ENCODE results near the gene THTPA.

THTPA gene

DNA sequence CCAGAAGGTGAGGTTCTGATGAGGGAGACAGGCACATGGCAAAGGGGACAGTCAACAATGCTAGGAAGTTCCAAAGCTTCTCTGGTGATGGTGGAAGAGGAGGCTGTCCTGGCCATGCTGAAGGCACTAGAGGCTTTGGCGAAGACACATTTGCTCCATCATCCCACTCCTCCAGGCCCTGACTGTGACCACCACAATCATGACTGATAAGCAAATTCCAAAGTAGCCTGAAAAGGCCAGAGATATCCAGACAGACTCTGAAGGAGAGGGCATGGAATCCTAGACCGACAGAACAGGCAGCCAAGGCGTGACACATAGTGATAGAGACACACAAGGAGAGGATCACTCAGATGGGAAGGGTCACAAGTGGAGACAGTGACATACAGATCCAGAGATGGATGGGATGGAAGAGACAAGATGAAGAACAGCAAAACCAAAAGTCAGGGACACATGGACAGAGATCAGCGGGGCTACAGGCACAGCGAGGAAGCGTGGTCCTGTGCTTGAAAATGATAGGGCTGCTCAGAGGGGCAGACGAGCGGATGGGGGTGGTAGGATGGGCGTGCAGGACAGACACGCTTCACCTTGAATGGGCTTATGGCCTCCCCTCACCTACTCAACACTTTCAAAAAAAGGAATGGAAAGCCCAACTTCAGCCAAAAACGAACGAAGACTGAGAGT, 5.8 kb upstream of the THTPA start:
- no peak overlapping the region for H3K27ac ChIP-seq
- no peak for DNase-seq (ENCODE audit: low read depth, low spot score)

DNA sequence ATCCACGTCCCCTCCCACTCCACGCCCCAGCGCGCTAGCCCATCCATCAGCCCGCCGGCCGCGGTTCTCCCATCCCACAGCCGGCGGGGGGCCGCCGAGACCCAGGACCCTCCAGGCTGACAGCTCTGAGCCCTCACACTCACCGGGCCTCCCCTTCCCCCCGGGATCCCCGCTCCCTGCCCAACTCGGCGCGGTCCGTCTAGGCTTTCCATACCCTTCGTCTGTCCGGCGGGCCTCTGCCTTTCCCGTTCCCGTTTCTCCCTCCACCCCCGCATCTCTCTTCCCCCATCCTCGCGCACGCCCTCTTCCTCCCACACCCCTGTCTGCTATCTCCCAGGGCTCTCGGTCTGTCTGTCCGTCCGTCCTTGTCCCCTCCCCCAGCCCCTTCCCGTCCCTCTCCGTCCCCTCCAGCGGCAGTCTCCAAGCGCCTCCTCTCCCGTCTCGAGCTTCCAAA, 5.2 kb upstream of the THTPA start:
- DNase-seq (ENCODE audit: low read depth, low spot score), result no peak

DNA sequence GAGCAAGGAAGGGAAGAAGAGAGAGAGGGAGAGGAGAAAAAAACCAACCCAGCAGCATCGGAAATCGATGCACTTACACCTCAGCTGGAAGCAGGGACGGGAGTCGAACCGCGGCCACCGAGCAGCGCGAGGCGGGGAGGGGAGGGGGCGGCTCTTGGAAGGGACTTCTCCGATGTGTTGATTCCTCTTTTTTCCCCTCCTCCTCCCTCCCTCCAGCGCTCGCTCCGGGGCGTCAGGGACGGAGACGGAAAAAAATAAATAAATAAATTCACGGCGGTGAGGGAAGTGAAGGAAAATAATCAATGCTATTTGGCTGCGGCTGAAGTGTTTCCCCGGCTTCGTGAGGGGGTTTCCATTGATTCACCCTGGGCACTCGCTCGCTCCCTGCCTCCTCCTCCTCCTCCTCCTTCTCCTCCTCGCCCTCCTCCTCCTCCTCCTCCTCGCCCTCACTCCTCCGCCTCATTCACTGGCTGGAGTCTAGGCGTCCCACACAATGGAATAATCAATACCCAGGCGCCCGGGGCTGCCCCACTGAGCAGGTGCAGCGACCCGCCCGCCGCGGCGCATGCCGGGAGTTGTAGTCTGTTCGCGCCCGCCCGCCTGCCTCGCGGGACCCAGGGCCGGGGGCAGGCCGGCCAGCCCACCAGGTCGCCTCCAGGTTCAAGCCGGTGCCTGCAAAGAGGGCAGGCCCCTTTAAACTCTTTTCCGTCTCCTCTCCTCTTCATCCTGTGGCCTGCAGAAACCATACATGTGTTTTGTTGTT, 4.6 kb upstream of the THTPA start, which contains the start of gene ZFHX2:
ZFHX2 (minus strand) TSS at position 500 of the 763 bp plus-strand sequence. CDS start 16,440 bp downstream, outside the sequence.
- DNase-seq (ENCODE audit: low read depth, low spot score), result no peak
- H3K27ac ChIP-seq, result no peak within 1 kb of the TSS

More for the DNA sequence above, 5.2 kb upstream of the THTPA start:
- H3K27ac ChIP-seq, result no peak overlapping the region

DNA sequence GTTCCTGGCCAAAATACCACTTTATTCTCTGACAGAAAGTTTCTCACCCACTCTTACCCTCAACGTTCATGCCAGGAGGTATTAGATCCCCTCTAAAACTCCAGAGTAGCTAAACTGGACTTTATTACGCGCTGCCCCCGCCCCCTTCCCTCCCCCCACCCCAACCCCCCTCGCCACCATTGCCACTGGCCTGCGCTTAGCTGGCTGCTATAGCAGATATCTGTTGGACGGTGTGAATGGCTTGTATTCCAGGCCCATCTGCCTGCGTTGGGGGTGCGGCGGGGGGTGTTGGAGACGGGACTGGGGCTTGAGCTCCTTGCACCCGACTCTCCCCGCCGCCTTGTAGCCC, 564 bp upstream of the THTPA start:
- no peak for DNase-seq (ENCODE audit: low read depth, low spot score)
- H3K27ac ChIP-seq, result peak overlapping the region; percentile 70

DNA sequence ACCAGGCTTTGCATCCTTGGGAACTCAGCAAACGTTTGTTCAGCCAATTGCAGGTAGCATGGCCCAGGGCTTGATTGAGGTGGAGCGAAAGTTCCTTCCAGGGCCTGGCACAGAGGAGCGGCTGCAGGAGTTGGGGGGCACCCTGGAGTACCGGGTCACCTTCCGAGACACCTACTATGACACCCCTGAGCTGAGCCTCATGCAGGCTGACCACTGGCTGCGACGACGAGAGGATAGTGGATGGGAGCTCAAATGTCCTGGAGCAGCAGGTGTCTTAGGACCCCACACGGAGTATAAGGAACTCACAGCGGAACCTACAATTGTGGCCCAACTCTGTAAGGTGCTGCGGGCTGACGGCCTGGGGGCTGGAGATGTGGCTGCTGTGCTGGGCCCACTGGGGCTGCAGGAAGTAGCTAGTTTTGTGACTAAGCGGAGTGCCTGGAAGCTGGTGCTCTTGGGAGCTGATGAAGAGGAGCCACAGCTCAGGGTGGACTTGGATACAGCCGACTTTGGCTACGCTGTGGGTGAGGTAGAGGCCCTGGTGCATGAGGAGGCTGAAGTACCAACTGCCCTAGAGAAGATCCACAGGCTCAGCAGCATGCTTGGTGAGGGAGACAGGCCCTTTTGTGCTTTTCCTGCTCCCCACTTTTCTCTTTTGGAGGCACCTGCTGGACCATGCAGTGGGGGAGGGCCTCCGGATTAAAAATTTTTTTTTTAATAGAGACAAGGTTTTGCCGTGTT, 799 bp downstream of the THTPA start:
- H3K27ac ChIP-seq, result peak overlapping the region; percentile 70
- DNase-seq (ENCODE audit: low read depth, low spot score), result no peak

DNA sequence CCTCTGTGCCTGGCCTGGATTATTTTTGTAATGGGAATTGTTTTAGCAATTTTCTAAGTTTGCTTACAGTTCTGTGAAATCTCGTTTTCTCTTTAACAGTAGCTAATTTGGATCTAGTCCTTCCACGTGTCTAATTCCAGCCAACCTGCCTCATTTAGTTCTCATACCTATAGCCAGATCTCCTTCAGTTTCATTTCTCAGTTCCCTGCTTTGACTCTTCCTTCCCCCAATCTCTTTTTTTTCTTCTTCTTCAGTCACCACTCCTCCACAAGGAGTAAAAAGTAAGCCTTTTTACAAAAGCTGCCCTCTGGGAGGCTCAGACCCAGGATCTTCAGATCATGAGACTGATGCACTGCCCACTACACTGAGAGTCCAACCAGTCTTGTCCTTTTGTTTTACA, 1.4 kb downstream of the THTPA start:
- peak overlapping the region; percentile 70 for H3K27ac ChIP-seq
- no peak for DNase-seq (ENCODE audit: low read depth, low spot score)

DNA sequence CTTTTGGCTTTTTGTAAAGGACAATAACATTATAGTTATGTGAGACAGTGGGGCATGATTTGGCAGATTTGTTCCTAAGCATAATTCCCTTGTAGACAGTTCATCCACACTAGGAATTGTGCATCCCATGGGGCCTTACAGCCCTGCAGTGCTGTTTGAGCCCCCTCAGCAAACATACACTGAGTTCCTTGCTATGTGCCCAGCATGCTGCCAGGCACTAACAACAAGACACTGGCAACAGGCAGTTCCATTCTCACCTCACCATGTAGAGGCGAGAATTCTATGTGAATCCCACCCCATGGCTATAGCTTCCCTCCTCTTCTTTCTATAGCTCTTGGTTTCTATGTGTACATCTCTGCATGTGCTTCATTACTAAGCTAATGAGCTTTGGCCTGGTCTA, 1.9 kb downstream of the THTPA start:
- DNase-seq (ENCODE audit: low read depth, low spot score), result no peak
- no peak overlapping the region for H3K27ac ChIP-seq

DNA sequence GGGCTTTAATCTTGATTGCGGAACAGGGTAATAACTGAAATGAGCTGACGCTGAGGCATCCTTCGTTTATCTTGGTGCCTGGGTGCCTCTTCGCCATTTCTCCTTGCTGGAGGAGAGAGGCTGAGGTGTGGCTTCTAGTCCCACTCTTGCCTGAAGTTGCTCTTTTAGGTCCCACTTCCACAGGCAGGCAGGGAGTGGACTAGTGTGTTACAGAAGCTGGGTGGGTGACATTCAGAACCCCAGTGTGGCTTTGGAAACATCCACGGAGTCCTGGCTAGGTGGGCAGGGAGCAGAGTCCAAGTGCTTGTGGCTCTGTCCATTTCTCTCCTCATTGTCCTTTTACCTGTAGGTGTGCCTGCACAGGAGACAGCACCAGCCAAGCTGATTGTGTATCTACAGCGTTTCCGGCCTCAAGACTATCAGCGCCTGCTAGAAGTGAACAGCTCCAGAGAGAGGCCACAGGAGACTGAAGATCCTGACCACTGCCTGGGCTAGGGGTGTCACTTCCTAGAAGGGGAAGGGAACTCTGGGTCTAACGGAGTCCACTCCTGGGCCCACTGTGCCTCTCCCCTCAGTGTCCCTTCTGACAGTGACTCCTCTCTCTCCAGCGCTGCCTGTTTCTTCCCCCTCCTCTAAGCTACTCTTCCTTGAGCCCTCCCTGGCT, 2.4 kb downstream of the THTPA start:
- DNase-seq (ENCODE audit: low read depth, low spot score), result no peak
- H3K27ac ChIP-seq, result no peak overlapping the region

DNA sequence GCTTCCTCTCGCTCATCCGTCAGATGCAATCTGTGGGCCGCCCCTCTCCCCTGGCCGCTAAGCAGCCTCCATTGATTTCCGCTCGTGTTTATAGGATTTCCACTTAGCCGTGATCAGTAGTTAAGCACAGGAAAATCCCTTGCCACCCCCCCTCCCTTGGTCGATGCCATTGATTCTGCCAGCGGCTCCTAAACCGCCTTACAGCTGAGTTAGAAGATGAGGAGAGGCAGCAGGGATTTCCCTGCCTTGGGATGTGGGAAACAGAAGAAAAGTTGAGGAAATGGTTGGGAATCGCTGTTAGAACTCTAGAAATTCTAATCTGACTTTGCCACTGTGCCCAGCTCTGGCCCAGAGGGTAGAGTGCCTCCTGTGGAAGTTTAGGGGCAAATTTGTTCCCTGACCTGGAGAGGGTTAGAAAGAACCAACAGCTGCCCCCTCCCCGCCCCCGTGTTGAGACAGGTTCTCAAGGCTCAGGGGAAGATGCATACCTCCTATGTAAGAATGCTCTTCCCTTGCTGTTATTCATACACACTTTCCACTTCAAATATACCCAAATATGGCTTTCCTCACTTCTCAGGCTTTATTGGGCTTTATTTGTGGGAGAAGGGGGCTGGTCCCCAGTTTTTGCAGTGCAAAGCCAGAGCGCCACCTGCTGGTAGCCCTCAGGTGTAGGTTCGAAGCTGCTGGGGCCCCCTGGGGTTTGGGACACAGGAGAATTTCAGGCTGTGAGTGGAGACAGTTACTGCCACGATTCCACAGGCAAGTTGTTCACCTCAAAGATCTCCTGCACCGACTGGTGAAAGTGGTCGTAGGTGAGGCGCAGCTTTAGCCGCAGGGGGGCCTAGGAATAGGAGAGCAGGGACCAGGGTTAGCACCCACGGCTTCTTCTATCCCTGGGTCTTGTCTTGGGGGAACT, 3.2 kb downstream of the THTPA start:
- DNase-seq (ENCODE audit: low read depth, low spot score), result no peak
- no peak overlapping the region for H3K27ac ChIP-seq

DNA sequence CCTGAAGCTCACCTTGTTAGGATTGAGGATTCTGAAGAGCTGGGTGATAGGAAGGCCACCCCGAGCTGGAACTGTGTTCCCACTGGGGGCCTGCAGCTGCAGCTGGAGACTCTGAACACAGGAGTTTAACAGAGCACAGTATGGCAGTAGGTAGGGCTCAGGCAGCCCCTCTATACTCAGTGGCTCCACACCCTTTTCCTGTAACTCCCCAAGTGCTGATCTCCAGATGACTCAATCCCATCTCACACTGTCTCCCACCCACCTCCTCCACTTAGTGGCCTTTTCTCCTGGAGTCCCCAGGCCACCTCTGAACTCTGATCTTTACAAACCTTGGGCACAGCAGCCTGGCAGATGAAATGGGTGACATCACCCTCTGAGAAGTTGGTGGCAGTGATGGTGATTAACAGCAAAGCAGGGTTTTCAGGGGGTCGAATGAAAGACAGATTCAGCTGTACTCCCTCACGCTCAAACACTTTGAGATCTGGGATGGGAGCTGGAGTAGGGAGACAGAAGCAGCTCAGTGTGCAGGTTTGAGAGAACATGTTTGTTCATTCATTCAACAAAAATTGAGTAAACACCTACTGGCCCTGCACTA, 4.0 kb downstream of the THTPA start:
- DNase-seq (ENCODE audit: low read depth, low spot score), result no peak
- H3K27ac ChIP-seq, result no peak overlapping the region

DNA sequence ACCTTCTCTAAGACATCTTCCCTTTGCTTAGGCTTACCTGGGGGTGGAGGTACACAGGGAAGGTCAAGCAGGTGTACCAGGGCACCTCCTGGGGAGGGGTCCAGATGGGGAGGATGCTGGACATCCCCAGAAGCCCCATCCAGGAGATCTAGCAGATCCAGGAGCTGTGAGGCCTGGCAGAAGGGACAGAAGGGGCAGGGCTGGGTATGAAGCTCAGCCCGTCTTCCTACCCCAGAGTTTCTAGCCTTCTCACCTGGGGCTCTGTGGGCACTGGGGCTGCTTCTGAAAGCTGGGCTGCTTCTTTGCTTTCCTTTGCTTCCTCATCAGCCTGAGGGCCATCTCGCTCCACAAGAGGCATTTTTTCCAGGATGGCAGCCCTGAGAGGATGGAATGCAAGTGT, 5.2 kb downstream of the THTPA start:
- DNase-seq (ENCODE audit: low read depth, low spot score), result no peak
- H3K27ac ChIP-seq, result no peak overlapping the region

DNA sequence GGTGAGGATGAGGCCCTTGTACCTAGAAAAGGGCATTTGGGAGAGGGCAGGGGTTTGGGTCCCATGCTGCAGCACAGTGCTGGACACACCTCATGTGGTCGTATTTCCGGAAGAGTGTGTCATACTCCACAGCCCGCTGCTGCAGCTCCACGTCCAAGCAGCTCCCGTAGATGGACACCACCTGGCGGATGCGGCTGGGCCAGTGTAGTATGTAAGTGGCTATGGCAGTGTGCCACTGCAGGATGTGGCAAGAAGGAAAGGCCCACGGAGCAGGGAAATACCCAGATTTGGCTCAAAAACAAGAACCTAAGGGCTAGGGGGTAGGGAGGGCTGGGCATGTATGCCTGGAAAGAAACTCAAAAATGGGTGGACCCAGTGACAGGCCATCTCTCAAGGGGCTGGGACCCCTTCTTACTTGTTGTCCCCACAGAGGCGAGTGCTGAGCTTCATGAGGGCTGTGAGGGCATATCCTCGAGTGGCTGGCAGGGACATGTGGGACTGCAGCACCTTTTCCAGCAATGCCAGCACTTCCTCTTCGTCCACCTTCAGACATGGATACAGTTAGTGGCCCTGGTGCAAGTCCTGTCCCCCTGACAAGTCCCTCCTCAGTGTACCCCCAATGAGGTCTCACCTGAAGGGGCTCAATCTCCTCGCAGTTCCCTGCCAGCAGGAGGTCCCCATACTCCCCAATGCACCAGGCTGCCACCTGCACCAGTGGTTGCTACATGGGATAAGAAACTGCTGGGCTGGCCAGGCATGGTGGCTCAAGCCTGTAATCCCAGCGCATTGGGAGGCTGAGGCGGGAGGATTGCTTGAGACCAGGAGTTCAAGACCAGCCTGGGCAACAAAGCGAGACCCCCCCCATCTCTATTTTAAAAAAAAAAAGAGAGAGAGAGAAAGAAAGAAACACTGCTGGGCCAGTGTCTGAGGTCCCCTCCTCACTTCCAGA, 6.1 kb downstream of the THTPA start:
- DNase-seq (ENCODE audit: low read depth, low spot score), result no peak
- H3K27ac ChIP-seq, result no peak overlapping the region

DNA sequence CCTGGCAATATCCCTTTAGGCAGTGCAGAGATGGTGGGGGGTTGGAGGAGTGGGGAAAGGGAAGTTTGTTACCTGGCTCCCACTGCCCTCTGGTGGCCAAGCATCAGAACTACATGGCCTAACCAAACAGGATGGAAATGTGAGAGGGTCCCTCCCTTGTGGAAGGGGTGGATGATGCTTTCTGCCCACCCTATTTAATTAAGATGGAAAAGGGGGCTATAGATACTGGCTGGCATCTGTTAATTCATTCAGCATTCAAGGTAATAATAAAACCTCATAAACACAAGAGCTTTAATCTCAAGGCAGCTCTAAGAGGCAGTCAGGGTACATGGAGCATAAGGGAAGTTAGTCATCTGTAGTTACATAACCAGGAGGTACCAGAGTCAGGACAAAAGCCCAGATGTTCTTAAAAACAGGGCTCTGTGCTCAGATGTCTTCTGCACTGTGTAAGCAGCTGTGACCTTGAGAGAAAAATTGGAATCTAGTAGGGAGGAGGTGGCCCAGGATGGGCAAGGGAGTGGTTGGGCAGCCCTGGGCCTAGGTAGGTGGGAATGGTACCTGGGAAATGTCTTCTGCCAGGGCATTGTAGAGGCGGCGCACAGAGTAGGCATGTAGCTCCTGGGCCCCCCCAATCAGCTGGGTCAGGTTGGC, 6.9 kb downstream of the THTPA start:
- no peak for DNase-seq (ENCODE audit: low read depth, low spot score)
- H3K27ac ChIP-seq, result no peak overlapping the region

DNA sequence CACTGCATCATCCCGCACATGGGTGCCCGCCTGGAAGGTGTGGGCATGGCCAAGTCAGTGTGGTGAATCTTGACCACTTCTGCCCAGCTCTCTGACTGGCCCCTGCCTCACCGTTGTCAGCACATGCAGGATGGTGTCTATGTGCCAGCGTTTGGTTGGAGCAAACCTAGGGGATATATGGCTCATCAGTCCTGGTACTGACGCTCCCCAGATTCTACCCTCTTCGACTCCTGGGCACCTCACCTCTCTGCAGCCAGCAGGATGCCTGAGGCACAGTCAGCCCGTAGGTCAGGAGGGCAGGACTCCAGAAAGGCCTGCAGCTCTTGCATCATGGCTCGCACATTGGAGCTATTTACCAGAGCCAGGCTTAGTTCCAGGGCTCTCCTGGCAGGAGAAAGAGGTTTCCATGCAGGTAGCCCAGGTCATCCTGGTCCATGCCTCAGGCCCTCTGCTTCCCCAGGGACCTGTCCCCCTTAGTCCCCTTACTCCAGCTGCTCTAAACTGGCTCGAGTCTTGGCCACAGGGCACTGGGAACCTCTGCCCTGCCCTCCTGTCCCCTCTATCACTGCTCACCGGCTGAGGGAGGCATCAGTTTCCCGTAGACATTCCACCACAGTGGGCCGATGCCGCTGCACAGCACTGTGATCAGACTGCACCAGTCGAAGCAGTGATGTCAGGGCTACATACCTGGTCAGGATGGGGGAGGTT, 7.6 kb downstream of the THTPA start:
- no peak overlapping the region for H3K27ac ChIP-seq

DNA sequence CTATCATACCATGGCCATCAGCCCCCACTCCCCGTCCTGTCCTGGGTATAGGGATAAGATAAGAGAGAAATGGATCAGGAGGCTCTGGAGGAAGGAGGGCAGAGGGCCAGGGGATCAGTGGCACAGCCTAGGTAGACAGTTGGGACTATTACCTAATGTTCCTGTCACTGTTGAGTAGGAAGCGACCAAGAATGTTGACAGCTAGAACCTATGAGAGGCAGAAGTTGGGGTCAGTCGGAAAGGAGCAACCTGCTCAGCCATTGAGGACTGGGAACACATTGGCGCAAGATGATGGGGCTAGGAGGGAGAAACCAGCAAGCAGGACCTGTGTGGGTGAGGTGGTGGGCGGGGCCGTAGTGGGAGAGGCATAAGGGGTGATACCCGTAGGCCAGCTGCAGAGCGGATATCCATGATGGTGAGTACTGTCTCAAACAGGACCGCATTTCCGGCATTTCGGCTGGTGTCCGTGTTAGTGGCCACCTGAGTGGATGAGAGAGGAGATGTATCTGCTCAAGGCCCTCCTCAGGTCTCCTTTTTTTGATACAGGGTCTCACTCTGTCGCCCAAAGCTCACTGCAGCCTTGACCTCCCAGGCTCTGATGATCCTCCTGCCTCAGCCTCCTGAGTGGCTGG, 8.2 kb downstream of the THTPA start:
- no peak for DNase-seq (ENCODE audit: low read depth, low spot score)
- H3K27ac ChIP-seq, result no peak overlapping the region

More for the DNA sequence above, 7.6 kb downstream of the THTPA start:
- DNase-seq (ENCODE audit: low read depth, low spot score), result no peak

DNA sequence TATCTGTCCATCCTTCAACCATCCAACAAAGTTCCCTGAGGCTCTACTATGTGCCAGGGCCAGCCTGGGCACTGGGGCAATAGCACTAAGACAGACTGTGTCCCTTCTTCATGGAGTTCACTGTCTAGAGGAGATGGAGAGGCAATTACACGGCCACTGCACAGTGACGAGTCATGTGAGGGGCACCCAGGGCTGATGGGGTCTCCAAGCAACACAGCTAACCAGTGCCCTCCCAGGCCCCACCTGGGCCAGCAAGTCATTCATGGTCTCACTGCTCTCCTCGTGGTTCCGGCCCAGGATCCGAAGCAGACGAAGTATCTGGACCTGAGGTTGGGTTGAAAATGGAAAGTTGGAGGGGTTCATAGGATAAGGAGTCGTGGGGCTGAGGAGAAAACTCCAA, 8.8 kb downstream of the THTPA start:
- H3K27ac ChIP-seq, result no peak overlapping the region
- no peak for DNase-seq (ENCODE audit: low read depth, low spot score)

DNA sequence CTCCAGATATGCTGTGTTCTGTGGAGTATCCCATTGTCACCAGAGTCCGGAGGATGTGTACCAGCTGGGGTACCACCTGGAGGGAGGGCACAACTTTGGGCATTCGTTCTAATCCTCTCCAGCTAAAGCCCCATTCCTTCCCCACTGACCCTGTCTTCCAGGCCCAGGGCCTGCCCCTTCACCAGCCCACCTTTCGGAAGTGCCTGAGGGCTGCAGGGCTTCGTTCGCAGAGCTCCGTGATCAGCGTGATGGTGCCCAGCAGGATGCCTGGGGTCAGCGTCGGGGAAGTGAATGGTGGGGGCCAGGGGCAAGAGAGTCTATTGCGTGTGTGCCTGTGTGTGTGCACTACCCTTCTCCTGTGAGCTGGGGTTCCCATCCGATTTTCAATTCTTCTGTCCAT, 9.6 kb downstream of the THTPA start:
- no peak for DNase-seq (ENCODE audit: low read depth, low spot score)
- H3K27ac ChIP-seq, result no peak overlapping the region
